Effector memory CD8-positive, alpha-beta T cell (primary cell): ENCODE data around the gene WDR81.

Source experiments
- ATAC-seq: fragments of 150-1000 bp; cut with Tn5 transposase; replicated peaks from 2 replicates; pipeline ENCODE4 v1.10.0; 2021; ENCODE audit warnings: mild to moderate bottlenecking, moderate library complexity
- DNase-seq, 3 experiments: peaks; one replicate each; pipeline ENCODE4 v3.0.0; 2021
- H3K27ac Mint-ChIP-seq, 2 donors: one replicate each; pipeline ENCODE4 v1.8.0; 2022; ENCODE audit warnings: mild to moderate bottlenecking in 2 of 2, mixed read lengths in 2 of 2, moderate library complexity in 2 of 2
- H3K27me3 Mint-ChIP-seq, 2 donors: one replicate each; pipeline ENCODE4 v1.8.0; 2022; ENCODE audit warnings: mixed read lengths in 2 of 2
- H3K36me3 Mint-ChIP-seq: one replicate; pipeline ENCODE4 v1.8.0; 2022; ENCODE audit warnings: mild to moderate bottlenecking, moderate library complexity, mixed read lengths; ENCODE audit not compliant: insufficient read depth
- H3K4me1 Mint-ChIP-seq, 2 donors: one replicate each; pipeline ENCODE4 v1.8.0; 2022; ENCODE audit warnings: low read depth in 2 of 2, mixed read lengths in 2 of 2
- H3K4me3 Mint-ChIP-seq, 2 donors: one replicate each; pipeline ENCODE4 v1.8.0; 2022; ENCODE audit warnings: mild to moderate bottlenecking in 2 of 2, mixed read lengths in 2 of 2, moderate library complexity in 2 of 2
- H3K9me3 Mint-ChIP-seq, 2 donors: one replicate each; pipeline ENCODE4 v1.8.0; 2022; ENCODE audit warnings: mixed read lengths in 2 of 2

WDR81 gene

DNA sequence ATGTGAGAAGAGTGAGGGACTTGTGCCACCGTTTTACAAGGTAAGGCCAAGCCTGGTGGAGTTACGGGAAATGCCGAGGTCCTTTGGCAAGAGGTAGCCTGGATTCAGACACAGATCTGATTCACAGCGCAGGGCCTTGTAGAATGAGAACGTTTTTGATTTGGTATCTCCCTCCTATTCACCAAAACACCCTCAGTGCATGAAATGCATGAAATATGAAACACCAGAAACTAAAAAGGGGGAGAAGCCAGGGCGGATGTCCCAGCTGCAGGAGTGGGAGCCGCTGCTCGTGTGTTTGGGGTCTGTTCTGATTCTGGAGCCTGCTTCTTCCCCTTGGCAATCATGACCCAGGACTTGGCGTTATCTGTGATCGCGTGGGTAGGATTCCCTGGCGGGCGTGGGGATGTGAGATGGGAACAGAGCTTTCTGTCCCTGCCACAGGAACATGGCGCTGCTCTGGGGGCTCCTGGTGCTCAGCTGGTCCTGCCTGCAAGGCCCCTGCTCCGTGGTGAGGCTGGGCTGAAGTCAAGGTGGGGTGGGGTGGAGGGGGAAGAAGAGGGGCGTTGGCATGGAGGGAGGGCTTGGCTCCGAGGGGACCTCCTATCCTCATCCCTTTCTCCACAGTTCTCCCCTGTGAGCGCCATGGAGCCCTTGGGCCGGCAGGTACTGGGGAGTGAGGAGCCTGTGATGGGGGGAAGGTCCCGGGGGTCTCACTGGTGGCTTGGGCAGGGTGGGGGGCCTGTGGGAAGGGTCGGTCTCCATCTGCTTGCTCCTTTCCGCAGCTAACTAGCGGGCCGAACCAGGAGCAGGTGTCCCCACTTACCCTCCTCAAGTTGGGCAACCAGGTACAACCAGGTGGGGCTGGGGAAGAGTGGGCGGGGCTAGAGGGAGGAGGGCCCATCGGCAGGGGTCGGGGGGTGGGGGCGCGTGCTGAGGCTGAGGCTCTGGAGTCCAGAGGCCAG, 20.3 kb downstream of the WDR81 start:
- H3K27me3 Mint-ChIP-seq: no peaks in the 10 kb centered on the region
- no peaks in the 10 kb centered on the region for H3K9me3 Mint-ChIP-seq
- H3K4me3 Mint-ChIP-seq: no peak overlapping the region
- no peaks in the 10 kb centered on the region for H3K4me1 Mint-ChIP-seq
- no peak for DNase-seq
- no peak for ATAC-seq
- no peak overlapping the region for H3K27ac Mint-ChIP-seq
- peaks cover 3% of the 10 kb centered on the region for H3K36me3 Mint-ChIP-seq

DNA sequence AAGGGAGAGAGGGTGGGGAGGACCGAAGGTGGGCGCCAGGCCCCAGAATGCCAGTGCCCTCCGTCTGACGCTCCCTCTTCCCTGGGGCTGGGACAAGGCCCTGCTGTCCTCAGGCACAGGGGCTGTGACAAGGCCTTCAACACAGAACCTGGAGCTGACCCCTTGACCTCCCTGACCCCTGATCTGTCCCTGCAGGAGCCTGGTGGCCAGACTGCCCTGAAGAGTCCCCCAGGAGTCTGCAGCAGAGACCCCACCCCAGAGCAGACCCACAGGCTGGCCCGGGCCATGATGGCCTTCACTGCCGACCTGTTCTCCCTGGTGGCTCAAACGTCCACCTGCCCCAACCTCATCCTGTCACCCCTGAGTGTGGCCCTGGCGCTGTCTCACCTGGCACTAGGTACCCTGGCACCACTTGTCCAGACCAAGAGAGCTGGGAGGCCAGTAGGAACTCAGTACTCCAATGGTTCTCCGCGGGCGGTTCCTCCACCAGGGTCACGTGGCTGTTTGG, 21.1 kb downstream of the WDR81 start:
- Mint-ChIP-seq H3K4me1 (no peaks in the 10 kb centered on the region), H3K36me3 (peaks cover 3% of the 10 kb centered on the region), H3K4me3 (no peak overlapping the region), H3K27me3 (no peaks in the 10 kb centered on the region), H3K27ac (peak overlapping the region in 1 of 2 donors; percentile 29), H3K9me3 (no peaks in the 10 kb centered on the region)
- no peak for ATAC-seq
- no peak for DNase-seq

DNA sequence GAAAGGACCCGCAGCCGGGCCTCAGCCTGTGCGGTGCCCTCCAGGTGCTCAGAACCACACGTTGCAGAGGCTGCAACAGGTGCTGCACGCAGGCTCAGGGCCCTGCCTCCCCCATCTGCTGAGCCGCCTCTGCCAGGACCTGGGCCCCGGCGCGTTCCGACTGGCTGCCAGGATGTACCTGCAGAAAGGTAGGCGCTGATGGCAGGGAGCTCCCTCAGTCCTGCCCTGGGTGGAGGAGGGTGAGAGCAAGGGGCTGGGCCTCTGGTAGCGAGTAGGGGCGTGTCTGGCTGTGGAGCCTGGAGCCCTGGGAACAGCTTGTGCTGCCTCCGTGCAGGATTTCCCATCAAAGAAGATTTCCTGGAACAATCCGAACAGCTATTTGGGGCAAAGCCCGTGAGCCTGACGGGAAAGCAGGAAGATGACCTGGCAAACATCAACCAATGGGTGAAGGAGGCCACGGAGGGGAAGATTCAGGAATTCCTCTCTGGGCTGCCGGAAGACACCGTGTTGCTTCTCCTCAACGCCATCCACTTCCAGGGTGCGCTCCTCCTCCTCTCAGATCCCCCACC, 22.6 kb downstream of the WDR81 start:
- DNase-seq: no peak
- Mint-ChIP-seq H3K4me1 (peaks cover 0 to 3% of the 10 kb centered on the region in 2 donors), H3K4me3 (no peak overlapping the region), H3K27me3 (no peaks in the 10 kb centered on the region), H3K27ac (no peak overlapping the region), H3K36me3 (peaks cover 3% of the 10 kb centered on the region), H3K9me3 (no peaks in the 10 kb centered on the region)
- no peak for ATAC-seq

DNA sequence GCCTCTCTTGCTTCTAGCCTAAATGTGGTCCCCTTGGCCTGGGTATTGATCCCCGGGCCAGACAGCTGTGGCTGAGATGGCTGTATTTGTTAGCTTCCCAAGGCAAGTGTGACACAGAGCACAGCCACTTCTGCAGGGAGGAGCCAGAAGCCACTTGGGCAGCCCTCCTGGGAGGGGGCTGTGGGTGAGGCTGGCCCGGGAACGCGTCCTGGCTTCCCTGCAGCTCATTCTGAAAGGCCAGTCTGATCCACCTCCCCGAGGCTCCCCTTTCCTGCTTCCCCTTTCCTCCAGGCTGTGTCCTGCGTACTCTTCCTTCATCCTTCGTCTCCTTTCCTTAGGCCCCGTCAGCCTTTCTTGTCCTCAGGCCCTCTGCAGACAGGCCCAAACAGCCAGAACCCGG, 26.1 kb downstream of the WDR81 start:
- H3K4me1 Mint-ChIP-seq: peaks cover 0 to 3% of the 10 kb centered on the region in 2 donors
- no peak for ATAC-seq
- no peaks in the 10 kb centered on the region for H3K9me3 Mint-ChIP-seq
- H3K36me3 Mint-ChIP-seq: peaks cover 3% of the 10 kb centered on the region
- H3K4me3 Mint-ChIP-seq: no peak overlapping the region
- H3K27ac Mint-ChIP-seq: peak overlapping the region in 1 of 2 donors; percentile 62
- no peak for DNase-seq
- peaks cover 0 to 3% of the 10 kb centered on the region in 2 donors for H3K27me3 Mint-ChIP-seq

DNA sequence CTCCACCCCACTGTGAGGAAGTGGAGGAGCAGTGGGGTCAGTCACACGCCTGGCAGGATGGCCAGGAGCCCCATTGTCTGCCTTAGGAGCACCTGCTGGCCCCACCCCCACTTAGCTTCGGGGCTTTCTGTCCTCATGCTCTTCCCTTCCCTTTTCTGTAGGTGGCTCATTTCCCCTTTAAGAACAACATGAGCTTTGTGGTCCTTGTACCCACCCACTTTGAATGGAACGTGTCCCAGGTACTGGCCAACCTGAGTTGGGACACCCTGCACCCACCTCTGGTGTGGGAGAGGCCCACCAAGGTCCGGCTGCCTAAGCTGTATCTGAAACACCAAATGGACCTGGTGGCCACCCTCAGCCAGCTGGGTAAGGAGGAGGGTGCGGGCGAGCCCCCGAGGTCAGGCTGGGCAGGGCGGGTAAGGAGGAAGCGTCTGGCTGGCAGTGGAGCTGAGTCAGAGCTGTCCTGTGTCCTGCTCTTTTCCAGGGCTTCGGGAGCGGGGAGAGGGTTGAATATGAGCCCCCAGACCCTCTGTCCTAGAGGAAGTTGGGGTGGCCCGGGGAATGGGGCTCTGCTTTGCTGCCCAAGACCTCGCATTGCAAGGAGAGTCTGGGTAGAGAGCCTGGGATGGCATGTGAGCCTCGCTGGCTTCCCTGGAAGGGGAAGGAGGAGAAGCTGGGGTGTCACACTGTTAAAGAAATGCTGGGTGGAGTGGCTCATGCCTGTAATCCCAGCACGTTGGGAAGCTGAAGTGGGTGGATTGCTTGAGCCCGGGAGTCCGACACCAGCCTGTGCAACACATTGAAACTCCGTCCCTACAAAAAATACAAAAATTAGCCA, 28.1 kb downstream of the WDR81 start:
- Mint-ChIP-seq H3K27me3 (peaks cover 0 to 8% of the 10 kb centered on the region in 2 donors), H3K4me1 (peaks cover 0 to 3% of the 10 kb centered on the region in 2 donors), H3K36me3 (no peaks in the 10 kb centered on the region), H3K27ac (no peak overlapping the region), H3K4me3 (no peak overlapping the region), H3K9me3 (no peaks in the 10 kb centered on the region)
- DNase-seq (no peak), ATAC-seq (no peak)

DNA sequence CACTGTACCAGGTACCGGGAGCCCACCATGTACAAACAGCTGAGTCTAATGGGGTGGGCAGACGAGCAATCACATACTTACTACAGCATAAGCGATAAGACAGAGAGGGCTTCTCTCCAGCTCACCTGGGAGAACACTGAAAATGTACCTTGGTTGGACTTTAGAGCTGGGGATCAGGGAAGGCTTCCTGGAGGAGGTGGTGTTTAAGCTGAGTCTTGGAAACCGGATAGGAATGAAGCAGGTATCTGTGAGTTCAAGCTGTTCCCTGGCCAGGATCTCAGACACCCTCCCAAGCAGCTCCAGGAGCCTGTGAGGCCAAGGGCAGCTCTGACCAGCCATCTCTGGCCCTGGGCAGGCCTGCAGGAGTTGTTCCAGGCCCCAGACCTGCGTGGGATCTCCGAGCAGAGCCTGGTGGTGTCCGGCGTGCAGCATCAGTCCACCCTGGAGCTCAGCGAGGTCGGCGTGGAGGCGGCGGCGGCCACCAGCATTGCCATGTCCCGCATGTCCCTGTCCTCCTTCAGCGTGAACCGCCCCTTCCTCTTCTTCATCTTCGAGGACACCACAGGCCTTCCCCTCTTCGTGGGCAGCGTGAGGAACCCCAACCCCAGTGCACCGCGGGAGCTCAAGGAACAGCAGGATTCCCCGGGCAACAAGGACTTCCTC, 29.4 kb downstream of the WDR81 start:
- Mint-ChIP-seq H3K9me3 (no peaks in the 10 kb centered on the region), H3K27ac (peak overlapping the region in 1 of 2 donors; percentile 26), H3K4me3 (no peak overlapping the region), H3K4me1 (peaks cover 0 to 7% of the 10 kb centered on the region in 2 donors), H3K36me3 (no peaks in the 10 kb centered on the region), H3K27me3 (peaks cover 0 to 8% of the 10 kb centered on the region in 2 donors)
- no peak for ATAC-seq
- DNase-seq: no peak

DNA sequence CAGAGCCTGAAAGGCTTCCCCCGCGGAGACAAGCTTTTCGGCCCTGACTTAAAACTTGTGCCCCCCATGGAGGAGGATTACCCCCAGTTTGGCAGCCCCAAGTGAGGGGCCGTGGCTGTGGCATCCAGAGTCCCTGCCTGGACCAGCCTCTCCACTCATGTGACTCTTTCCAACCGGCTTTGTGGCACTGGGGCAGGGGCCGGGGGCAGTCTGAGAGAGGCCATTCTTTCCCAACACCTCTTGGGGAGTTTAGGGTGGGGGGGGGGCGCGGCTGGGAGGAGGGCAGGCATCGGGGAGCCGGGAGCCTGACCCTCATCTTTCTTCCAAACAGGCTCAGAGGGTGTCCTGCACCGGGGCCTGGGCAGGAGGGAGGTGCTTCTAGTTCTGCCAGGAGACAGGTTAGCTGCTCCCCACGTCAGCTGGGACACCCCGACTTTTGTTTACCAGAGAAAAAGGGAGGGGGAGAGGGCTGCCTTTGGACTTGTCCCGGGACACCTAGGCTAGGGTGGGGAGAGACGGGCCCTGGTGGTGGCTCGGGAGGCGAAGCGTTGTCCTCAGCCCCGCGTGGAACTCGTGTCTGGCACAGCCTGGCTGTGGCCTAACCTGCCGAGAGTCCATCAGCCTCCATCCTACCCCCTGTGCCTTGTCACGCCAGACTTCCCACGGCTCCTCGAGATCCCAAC, 30.1 kb downstream of the WDR81 start:
- H3K9me3 Mint-ChIP-seq: no peaks in the 10 kb centered on the region
- DNase-seq (no peak), ATAC-seq (no peak)
- H3K27ac Mint-ChIP-seq: peak overlapping the region in 1 of 2 donors; percentile 26
- no peak overlapping the region for H3K4me3 Mint-ChIP-seq
- peaks cover 0 to 7% of the 10 kb centered on the region in 2 donors for H3K4me1 Mint-ChIP-seq
- no peaks in the 10 kb centered on the region for H3K36me3 Mint-ChIP-seq
- H3K27me3 Mint-ChIP-seq: peaks cover 0 to 8% of the 10 kb centered on the region in 2 donors

DNA sequence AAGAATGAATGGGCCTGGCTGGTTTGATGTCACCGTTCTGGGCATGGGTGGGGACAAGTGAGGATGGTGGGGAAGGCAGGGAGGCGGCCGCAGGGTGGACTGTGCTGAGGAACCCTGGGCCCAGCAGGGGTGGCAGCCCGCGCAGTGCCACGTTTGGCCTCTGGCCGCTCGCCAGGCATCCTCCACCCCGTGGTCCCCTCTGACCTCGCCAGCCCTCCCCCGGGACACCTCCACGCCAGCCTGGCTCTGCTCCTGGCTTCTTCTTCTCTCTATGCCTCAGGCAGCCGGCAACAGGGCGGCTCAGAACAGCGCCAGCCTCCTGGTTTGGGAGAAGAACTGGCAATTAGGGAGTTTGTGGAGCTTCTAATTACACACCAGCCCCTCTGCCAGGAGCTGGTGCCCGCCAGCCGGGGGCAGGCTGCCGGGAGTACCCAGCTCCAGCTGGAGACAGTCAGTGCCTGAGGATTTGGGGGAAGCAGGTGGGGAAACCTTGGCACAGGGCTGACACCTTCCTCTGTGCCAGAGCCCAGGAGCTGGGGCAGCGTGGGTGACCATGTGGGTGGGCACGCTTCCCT, 30.8 kb downstream of the WDR81 start:
- no peak overlapping the region for H3K4me3 Mint-ChIP-seq

DNA sequence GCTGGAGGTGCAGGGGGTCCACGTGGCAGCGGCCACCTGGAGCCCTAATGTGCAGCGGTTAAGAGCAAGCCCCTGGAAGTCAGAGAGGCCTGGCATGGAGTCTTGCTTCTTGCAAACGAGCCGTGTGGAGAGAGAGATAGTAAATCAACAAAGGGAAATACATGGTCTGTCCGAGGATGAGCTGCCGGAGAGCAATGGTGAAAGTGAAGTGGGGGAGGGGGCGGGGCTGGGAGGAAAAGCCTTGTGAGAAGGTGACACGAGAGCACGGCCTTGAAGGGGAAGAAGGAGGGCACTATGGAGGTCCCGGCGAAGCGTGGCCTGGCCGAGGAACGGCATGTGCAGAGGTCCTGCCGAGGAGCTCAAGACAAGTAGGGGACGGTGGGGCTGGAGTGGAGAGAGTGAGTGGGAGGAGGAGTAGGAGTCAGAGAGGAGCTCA, 31.3 kb downstream of the WDR81 start:
- Mint-ChIP-seq H3K36me3 (no peaks in the 10 kb centered on the region), H3K9me3 (no peaks in the 10 kb centered on the region), H3K27ac (peak overlapping the region in 1 of 2 donors; percentile 77), H3K4me1 (peaks cover 0 to 6% of the 10 kb centered on the region in 2 donors), H3K27me3 (peaks cover 0 to 8% of the 10 kb centered on the region in 2 donors), H3K4me3 (no peak overlapping the region)
- no peak for ATAC-seq
- no peak for DNase-seq

More for the DNA sequence above, 30.8 kb downstream of the WDR81 start:
- no peaks in the 10 kb centered on the region for H3K9me3 Mint-ChIP-seq
- H3K4me1 Mint-ChIP-seq: peaks cover 0 to 7% of the 10 kb centered on the region in 2 donors
- peaks cover 0 to 8% of the 10 kb centered on the region in 2 donors for H3K27me3 Mint-ChIP-seq
- H3K27ac Mint-ChIP-seq: peak overlapping the region in 1 of 2 donors; percentile 77
- H3K36me3 Mint-ChIP-seq: no peaks in the 10 kb centered on the region
- DNase-seq (no peak), ATAC-seq (no peak)

DNA sequence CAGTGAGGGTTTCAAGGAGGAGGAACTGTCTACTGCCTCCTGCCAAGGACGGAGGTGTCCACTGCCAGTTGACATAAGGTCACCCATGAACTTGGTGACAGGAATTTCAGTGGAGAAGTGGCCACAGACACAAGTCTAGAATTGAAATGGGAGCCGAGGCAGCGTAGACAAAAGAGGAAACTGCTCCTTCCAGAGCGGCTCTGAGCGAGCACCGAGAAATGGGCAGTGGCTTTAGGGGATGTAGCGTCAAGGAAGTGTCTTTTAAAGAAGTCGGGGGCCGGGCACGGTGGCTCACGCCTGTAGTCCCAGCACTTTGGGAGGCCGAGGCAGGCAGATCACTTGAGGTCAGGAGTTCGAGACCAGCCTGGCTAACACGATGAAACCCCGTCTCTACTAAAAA, 34.3 kb downstream of the WDR81 start:
- Mint-ChIP-seq H3K9me3 (no peaks in the 10 kb centered on the region), H3K27me3 (peaks cover 0 to 8% of the 10 kb centered on the region in 2 donors), H3K4me1 (peaks cover 5 to 11% of the 10 kb centered on the region in 2 donors), H3K4me3 (no peak overlapping the region), H3K36me3 (no peaks in the 10 kb centered on the region), H3K27ac (peak overlapping the region in 1 of 2 donors; percentile 76)
- ATAC-seq: no peak
- no peak for DNase-seq

DNA sequence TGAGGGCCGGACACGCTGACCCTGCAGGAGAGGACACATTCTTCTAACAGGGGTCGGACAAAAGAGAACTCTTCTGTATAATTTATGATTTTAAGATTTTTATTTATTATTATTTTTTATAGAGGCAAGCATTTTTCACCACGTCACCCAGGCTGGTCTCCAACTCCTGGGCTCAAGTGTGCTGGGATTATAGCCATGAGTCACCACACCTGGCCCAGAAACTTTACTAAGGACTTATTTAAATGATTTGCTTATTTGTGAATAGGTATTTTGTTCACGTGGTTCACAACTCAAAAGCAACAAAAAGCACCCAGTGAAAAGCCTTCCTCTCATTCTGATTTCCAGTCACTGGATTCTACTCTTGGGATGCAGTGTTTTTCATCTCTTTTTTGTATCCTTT, 35.0 kb downstream of the WDR81 start:
- DNase-seq (no peak), ATAC-seq (no peak)
- Mint-ChIP-seq H3K9me3 (no peaks in the 10 kb centered on the region), H3K36me3 (no peaks in the 10 kb centered on the region), H3K4me1 (peaks cover 12 to 18% of the 10 kb centered on the region in 2 donors), H3K27me3 (peaks cover 0 to 8% of the 10 kb centered on the region in 2 donors), H3K4me3 (no peak overlapping the region), H3K27ac (no peak overlapping the region)
